GM21619 (cell line): ENCODE results near the gene EXD3.
"Not testable (repeated sequence)": the region's sequence is repeated elsewhere in the genome, so short reads cannot be mapped to it uniquely, and the experiment has no call there.

ENCODE experiments used
- ATAC-seq: cut with Tn5 transposase; IDR thresholded peaks from one replicate; pipeline ENCODE4 v1.9.1; 2021; ENCODE audit not compliant: unreplicated experiment

The EXD3 gene

GRCh38 chr9:137394866-137395665 lies 27.9 kb downstream of the EXD3 start:
- no peak for ATAC-seq

- ATAC-seq, result no peak
Measured at GRCh38 chr9:137393176-137394150, 29.5 kb downstream of the EXD3 start.

- no peak for ATAC-seq
Measured at GRCh38 chr9:137392232-137393007, 30.5 kb downstream of the EXD3 start.

- ATAC-seq, result no peak
Measured at GRCh38 chr9:137391411-137391754, 31.6 kb downstream of the EXD3 start.

GRCh38 chr9:137390553-137391410 lies 32.2 kb downstream of the EXD3 start:
- ATAC-seq, result no peak

- ATAC-seq, result no peak
Measured at GRCh38 chr9:137389428-137389746, 33.6 kb downstream of the EXD3 start.

- no peak for ATAC-seq
Measured at GRCh38 chr9:137388589-137389427, 34.2 kb downstream of the EXD3 start.

- no peak for ATAC-seq
Measured at GRCh38 chr9:137387891-137388560, 34.9 kb downstream of the EXD3 start.

- no peak for ATAC-seq
Measured at GRCh38 chr9:137387114-137387890, 35.7 kb downstream of the EXD3 start.

GRCh38 chr9:137386507-137387113 lies 36.4 kb downstream of the EXD3 start:
- ATAC-seq, result not testable (repeated sequence)

- no peak for ATAC-seq
Measured at GRCh38 chr9:137385061-137385655, 37.8 kb downstream of the EXD3 start.

- ATAC-seq, result no peak
Measured at GRCh38 chr9:137383784-137384756, 38.9 kb downstream of the EXD3 start.

- no peak for ATAC-seq
Measured at GRCh38 chr9:137383081-137383783, 39.7 kb downstream of the EXD3 start.

- no peak for ATAC-seq
Measured at GRCh38 chr9:137382444-137383080, 40.4 kb downstream of the EXD3 start.
